DND-41 (cell line): ENCODE results near the gene RAB28.

ENCODE experiments used
- CTCF ChIP-seq: IDR thresholded peaks from 2 replicates; pipeline ENCODE4 v1.5.1; 2012; ENCODE audit warnings: borderline replicate concordance, low read length, moderate library complexity, mild to moderate bottlenecking; ENCODE audit not compliant: poor library complexity, severe bottlenecking; ENCODE audit errors: extremely low read depth
- EZH2 ChIP-seq: IDR thresholded peaks from 3 replicates; pipeline ENCODE4 v1.6.1; 2012; ENCODE audit warnings: borderline replicate concordance, low read depth, mild to moderate bottlenecking, moderate library complexity, low read length, inconsistent platforms; ENCODE audit not compliant: severe bottlenecking

DNA sequence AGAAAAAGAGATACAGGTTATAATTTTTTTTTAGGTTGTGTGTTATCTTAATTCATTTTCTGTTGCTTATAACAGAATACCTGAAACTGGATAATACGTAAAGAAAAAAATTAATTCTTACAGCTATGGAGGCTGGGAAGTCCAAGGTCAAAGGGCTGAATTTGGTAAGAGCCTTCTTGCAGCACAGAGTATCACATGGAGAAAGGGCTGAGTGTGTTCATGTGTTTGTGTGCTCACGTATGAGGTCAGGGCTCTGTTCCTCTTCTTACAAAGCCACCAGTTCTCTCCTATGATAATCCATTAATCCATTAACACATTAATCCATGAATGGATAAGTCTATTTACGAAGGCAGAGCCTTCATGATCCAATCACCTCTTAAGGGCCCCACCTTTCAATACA is 8.6 kb upstream of the RAB28 start:
- TF ChIP-seq CTCF (no peak), EZH2 (no peak)
